Osteocyte (in vitro differentiated cells): Measurements from ENCODE around the gene DLK2. TPM values are rescaled to one million over a fixed set of nuclear protein-coding genes. Genes with fewer than 3 reads are reported as not detected.
"Not testable (repeated sequence)": the region's sequence is repeated elsewhere in the genome, so short reads cannot be mapped to it uniquely, and the experiment has no call there.

Experiments
- DNase-seq: peaks from one replicate; pipeline ENCODE4 v3.0.0; 2021; ENCODE audit warnings: mixed read lengths; ENCODE audit not compliant: unreplicated experiment; ENCODE audit errors: extremely low spot score
- H3K27ac Mint-ChIP-seq: one replicate; pipeline ENCODE4 v1.8.0; 2021; ENCODE audit warnings: mild to moderate bottlenecking, mixed read lengths; ENCODE audit not compliant: unreplicated experiment
- H3K27me3 Mint-ChIP-seq: one replicate; pipeline ENCODE4 v1.8.0; 2021; ENCODE audit warnings: mixed read lengths; ENCODE audit not compliant: unreplicated experiment
- H3K36me3 Mint-ChIP-seq: one replicate; pipeline ENCODE4 v1.8.0; 2021; ENCODE audit warnings: mixed read lengths; ENCODE audit not compliant: unreplicated experiment
- H3K4me1 Mint-ChIP-seq: one replicate; pipeline ENCODE4 v1.8.0; 2021; ENCODE audit warnings: mixed read lengths; ENCODE audit not compliant: unreplicated experiment
- H3K4me3 Mint-ChIP-seq: one replicate; pipeline ENCODE4 v1.8.0; 2021; ENCODE audit warnings: mild to moderate bottlenecking, moderate library complexity, mixed read lengths; ENCODE audit not compliant: unreplicated experiment
- H3K9me3 Mint-ChIP-seq: one replicate; pipeline ENCODE4 v1.8.0; 2021; ENCODE audit warnings: mixed read lengths; ENCODE audit not compliant: unreplicated experiment
- total RNA-seq: library from RNA; stranded (reverse); gene quantifications from 2 replicates; pipeline ENCODE4 v1.2.1, GENCODE V29; 2021
- TF ChIP-seq, protein P1 (sequence below): fragments of 200-600 bp; sonication (generic); IDR thresholded peaks from 2 replicates; pipeline ENCODE4 v1.5.0; 2021; ENCODE audit warnings: antibody characterized with exemption, mild to moderate bottlenecking, moderate library complexity

The DLK2 gene
- total RNA-seq, 1 donor from 2014 or later, result 0.43 TPM

DNA sequence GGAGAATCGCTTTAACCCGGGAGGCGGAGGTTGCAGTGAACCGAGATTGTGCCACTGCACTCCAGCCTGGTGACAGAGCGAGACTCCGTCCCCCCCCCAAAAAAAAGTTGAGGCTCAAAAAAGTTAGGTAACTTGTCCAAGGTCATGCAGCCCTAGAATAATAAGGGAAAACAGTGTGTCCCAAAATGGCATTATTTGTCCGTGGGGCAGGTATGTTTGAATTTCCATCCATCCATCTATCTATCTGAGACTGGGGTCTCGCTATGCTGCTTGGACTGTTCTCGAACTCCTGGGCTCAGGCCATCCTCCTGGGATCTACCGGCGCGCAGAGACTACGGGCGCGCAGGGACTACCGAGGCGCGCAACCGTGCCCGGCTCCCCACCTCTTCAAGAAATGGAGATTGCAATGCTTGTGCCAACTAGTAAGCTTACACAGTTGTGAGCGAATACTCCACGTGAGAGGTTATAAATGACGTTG, 28.4 kb downstream of the DLK2 start:
- peaks cover 3% of the 10 kb centered on the region for H3K36me3 Mint-ChIP-seq
- H3K9me3 Mint-ChIP-seq, result no peaks in the 10 kb centered on the region
- TF ChIP-seq, protein P1, sequence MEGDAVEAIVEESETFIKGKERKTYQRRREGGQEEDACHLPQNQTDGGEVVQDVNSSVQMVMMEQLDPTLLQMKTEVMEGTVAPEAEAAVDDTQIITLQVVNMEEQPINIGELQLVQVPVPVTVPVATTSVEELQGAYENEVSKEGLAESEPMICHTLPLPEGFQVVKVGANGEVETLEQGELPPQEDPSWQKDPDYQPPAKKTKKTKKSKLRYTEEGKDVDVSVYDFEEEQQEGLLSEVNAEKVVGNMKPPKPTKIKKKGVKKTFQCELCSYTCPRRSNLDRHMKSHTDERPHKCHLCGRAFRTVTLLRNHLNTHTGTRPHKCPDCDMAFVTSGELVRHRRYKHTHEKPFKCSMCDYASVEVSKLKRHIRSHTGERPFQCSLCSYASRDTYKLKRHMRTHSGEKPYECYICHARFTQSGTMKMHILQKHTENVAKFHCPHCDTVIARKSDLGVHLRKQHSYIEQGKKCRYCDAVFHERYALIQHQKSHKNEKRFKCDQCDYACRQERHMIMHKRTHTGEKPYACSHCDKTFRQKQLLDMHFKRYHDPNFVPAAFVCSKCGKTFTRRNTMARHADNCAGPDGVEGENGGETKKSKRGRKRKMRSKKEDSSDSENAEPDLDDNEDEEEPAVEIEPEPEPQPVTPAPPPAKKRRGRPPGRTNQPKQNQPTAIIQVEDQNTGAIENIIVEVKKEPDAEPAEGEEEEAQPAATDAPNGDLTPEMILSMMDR, result no peak
- peaks cover 17% of the 10 kb centered on the region for H3K4me1 Mint-ChIP-seq
- DNase-seq, result no peak
- peak overlapping the region; percentile 98 for H3K27ac Mint-ChIP-seq
- H3K27me3 Mint-ChIP-seq, result peaks cover 5% of the 10 kb centered on the region
- peak overlapping the region; percentile 98 for H3K4me3 Mint-ChIP-seq

DNA sequence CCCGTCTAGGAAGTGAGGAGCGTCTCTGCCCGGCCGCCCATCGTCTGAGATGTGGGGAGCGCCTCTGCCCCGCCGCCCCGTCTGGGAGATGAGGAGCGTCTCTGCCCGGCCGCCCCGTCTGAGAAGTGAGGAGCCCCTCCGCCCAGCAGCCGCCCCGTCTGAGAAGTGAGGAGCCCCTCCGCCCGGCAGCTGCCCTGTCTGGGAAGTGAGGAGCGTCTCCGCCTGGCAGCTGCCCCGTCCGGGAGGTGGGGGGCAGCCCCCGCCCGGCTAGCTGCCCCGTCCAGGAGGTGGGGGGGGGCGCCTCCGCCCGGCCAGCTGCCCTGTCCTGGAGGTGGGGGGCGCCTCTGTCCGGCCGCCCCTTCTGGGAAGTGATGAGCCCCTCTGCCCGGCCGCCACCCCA, 30.3 kb downstream of the DLK2 start:
- not testable (repeated sequence) for H3K4me3 Mint-ChIP-seq, H3K9me3 Mint-ChIP-seq, H3K27ac Mint-ChIP-seq, DNase-seq, H3K27me3 Mint-ChIP-seq, H3K36me3 Mint-ChIP-seq
- peaks cover 17% of the 10 kb centered on the region for H3K4me1 Mint-ChIP-seq

DNA sequence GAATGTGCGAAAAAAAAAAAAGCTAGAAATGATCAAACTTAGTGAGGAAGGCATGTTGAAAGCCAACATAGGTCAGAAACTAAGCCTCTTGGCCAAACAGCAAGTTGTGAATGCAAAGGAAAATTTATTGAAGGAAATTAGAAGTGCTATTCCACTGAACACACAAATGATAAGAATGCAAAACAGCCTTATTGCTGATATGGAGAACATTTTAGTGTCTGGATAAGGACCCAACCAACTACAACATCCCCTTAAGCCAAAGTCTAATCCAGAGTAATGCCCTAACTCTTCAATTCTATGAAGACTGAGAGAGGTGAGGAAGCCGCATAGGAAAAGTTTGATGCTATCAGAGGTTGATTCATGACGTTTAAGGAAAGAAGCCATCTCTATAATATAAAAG, 33.5 kb downstream of the DLK2 start:
- TF ChIP-seq, protein P1, result no peak
- no peak overlapping the region for H3K27ac Mint-ChIP-seq
- no peaks in the 10 kb centered on the region for H3K4me1 Mint-ChIP-seq
- H3K4me3 Mint-ChIP-seq, result no peak overlapping the region
- H3K36me3 Mint-ChIP-seq, result no peaks in the 10 kb centered on the region
- DNase-seq, result no peak
- peaks cover 29% of the 10 kb centered on the region for H3K27me3 Mint-ChIP-seq
- no peaks in the 10 kb centered on the region for H3K9me3 Mint-ChIP-seq

DNA sequence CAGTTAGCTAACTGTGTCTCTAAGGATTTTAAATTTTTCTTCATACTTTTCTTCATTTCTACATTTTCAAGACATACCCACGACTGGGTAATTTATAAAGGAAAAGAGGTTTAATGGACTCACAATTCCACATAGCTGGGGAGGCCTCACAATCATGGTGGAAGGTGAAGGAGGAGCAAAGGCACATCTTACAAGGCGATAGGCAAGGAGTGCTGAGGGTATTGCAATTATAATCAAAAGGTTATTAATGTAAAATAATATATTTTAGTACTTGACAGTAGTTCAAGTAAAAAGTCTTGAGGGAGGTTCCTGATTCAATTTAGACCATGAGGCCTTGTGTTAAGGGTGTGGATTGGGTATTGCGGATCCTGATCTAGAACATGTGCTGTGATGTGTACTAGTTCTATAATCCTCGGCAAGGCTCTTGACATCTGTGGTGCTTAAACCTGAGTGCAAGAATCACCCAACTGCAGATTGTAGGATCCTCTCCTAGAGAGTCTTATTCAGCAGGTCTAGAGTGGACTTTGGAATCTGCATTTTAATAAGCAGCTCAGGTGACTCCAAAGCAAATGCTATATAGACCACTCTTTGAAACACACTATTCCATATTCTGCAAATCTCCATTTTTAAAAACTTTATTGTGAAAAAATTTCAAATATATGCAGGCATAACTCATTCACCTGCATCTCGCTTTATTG, 35.2 kb downstream of the DLK2 start:
- H3K36me3 Mint-ChIP-seq, result no peaks in the 10 kb centered on the region
- H3K27me3 Mint-ChIP-seq, result peaks cover 35% of the 10 kb centered on the region
- no peaks in the 10 kb centered on the region for H3K9me3 Mint-ChIP-seq
- no peak overlapping the region for H3K27ac Mint-ChIP-seq
- TF ChIP-seq, protein P1, result no peak
- DNase-seq, result no peak
- H3K4me1 Mint-ChIP-seq, result no peaks in the 10 kb centered on the region
- no peak overlapping the region for H3K4me3 Mint-ChIP-seq

DNA sequence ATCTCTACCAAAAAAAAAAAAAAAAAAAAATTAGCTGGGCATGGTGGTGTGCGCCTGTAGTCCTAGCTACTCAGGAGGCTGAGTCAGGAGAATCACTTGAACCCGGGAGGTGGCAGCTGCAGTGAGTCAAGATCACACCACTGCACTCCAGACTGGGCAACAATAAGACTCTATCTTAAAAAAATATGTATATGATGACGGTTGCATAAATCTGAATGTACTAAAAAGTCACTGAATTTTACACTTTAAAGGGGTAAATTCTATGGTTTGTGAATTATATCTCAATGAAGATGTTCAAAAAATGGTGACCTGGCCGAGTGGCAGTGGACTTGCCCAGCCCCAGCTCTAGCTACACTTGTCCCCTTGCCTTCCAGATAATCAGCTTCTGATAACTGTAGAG, 38.4 kb downstream of the DLK2 start:
- TF ChIP-seq, protein P1, result no peak
- H3K9me3 Mint-ChIP-seq, result no peaks in the 10 kb centered on the region
- DNase-seq, result no peak
- H3K27me3 Mint-ChIP-seq, result peaks cover 39% of the 10 kb centered on the region
- no peaks in the 10 kb centered on the region for H3K4me1 Mint-ChIP-seq
- no peak overlapping the region for H3K4me3 Mint-ChIP-seq
- H3K36me3 Mint-ChIP-seq, result no peaks in the 10 kb centered on the region
- no peak overlapping the region for H3K27ac Mint-ChIP-seq

DNA sequence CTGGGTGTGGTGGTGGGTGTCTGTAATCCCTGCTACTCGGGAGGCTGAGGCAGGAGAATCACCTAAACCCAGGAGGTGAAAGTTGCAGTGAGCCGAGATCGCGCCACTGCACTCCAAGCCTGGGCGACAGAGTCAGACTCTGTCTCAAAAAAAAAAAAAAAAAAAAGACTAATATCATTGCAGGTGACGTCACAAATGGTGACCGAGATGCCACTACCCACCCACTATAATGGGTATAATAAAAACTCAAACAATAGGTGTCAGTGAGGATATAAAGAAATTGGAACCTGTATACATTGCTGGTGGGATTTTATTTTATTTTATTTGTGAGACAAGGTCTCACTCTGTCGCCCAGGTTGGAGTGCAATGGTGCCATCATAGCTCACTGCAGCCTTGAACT, 40.1 kb downstream of the DLK2 start:
- not testable (repeated sequence) for H3K36me3 Mint-ChIP-seq, H3K4me1 Mint-ChIP-seq, DNase-seq, H3K9me3 Mint-ChIP-seq, H3K27ac Mint-ChIP-seq, H3K4me3 Mint-ChIP-seq
- peaks cover 47% of the 10 kb centered on the region for H3K27me3 Mint-ChIP-seq
